CD4-positive, CD25-positive, alpha-beta regulatory T cell (primary cell): ENCODE results near the gene HEXA. TPM values are rescaled to one million over a fixed set of nuclear protein-coding genes. Genes with fewer than 3 reads are reported as not detected.

Experiments used
- ATAC-seq, 2 donors: fragments of 150-1000 bp; cut with Tn5 transposase; one replicate each; pipeline ENCODE4 v1.10.0; 2021; ENCODE audit warnings: low read depth in 2 of 2, moderate number of reproducible peaks in 2 of 2, moderate library complexity in 1 of 2
- DNase-seq, 3 donors: peaks; one replicate each; pipeline versions ENCODE4 v3.0.0 to v3.0.0-alpha.2; 2012 to 2022; ENCODE audit warnings: mixed read lengths in 1 of 3
- H3K27ac ChIP-seq: one replicate; pipeline ENCODE4 v1.7.0; 2013; ENCODE audit warnings: mild to moderate bottlenecking, low read length; ENCODE audit not compliant: insufficient read depth, poor library complexity, severe bottlenecking
- H3K27me3 ChIP-seq: one replicate; pipeline ENCODE4 v1.7.0; 2013; ENCODE audit warnings: low read length; ENCODE audit not compliant: control insufficient read depth, insufficient read depth
- H3K36me3 ChIP-seq: one replicate; pipeline ENCODE4 v1.7.0; 2013; ENCODE audit warnings: mild to moderate bottlenecking, low read length, moderate library complexity; ENCODE audit not compliant: control insufficient read depth, insufficient read depth
- H3K4me1 ChIP-seq: 2 replicates; pipeline ENCODE4 v1.7.0; 2013; ENCODE audit warnings: mild to moderate bottlenecking, low read length; ENCODE audit not compliant: insufficient read depth, control insufficient read depth, poor library complexity, severe bottlenecking
- H3K4me3 ChIP-seq: one replicate; pipeline ENCODE4 v1.7.0; 2013; ENCODE audit warnings: low read depth, mild to moderate bottlenecking, low read length, moderate library complexity
- H3K9me3 ChIP-seq, 2 experiments: 1 replicate in 1 of 2; 2 replicates in 1 of 2; pipeline ENCODE4 v1.7.0; 2013; ENCODE audit warnings: low read length in 2 of 2, mild to moderate bottlenecking in 1 of 2, moderate library complexity in 1 of 2; ENCODE audit not compliant: control insufficient read depth in 2 of 2
- H3K27ac Mint-ChIP-seq, 3 donors: one replicate each; pipeline ENCODE4 v1.8.0; 2020 to 2022; ENCODE audit warnings: mild to moderate bottlenecking in 3 of 3, mixed read lengths in 3 of 3, moderate library complexity in 2 of 3
- H3K27me3 Mint-ChIP-seq: one replicate; pipeline ENCODE4 v1.8.0; 2022; ENCODE audit warnings: mild to moderate bottlenecking, mixed read lengths
- H3K36me3 Mint-ChIP-seq: one replicate; pipeline ENCODE4 v1.8.0; 2020; ENCODE audit warnings: mixed read lengths
- H3K4me1 Mint-ChIP-seq, 4 donors: one replicate each; pipeline ENCODE4 v1.8.0; 2020 to 2022; ENCODE audit warnings: mixed read lengths in 4 of 4, mild to moderate bottlenecking in 1 of 4
- H3K4me3 Mint-ChIP-seq, 4 donors: one replicate each; pipeline ENCODE4 v1.8.0; 2020 to 2022; ENCODE audit warnings: mild to moderate bottlenecking in 4 of 4, mixed read lengths in 4 of 4, moderate library complexity in 3 of 4
- H3K9me3 Mint-ChIP-seq, 7 donors: one replicate each; pipeline ENCODE4 v1.8.0; 2020 to 2022; ENCODE audit warnings: mixed read lengths in 7 of 7, mild to moderate bottlenecking in 3 of 7, moderate library complexity in 2 of 7
- polyA plus RNA-seq, 4 donors: library from polyadenylated mRNA; unstranded; fragments of 300-500 nt; fragmentation: Illumina TruSeq; gene quantifications; one replicate each; pipeline ENCODE4 v1.2.3, GENCODE V29; 2021
- total RNA-seq: library from RNA; stranded (reverse); gene quantifications from one replicate; pipeline ENCODE4 v1.2.3, GENCODE V29; 2022

HEXA gene
- total and polyA plus RNA-seq, 5 donors from 2014 or later, result 81.9 to 97.4 (median 88.4) TPM

DNA sequence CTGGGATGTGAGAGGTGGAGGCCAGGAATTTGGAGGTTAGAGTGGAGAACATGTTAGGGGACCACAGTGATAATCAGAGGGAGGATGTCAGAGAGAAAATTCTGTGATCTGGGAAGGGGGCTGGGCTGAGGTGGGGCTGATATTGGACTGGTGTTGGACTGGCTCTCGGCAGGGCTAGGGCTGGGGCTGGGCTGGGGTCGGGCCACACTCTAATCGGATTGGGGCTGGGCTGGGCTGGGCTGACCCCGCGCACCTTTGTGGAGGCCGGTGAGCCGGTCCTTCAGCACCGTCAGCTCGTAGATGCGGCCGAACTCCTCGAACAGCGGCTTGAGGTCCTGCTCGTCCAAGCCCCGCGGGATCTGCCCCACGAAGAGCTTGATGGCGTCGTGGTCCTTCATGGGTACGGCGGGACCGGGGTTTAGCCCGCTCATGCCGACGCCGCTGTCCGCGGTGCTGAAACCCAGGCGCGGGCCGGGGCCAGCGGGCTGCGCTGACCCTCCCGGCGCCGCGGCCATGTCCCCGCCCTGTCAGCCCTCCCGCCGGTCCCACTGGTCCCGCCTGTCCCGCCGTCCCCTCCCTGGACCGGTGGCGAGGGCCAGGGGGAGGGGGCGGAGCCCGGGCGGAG, 56.3 kb downstream of the HEXA start:
- H3K27ac Mint-ChIP-seq, result peak overlapping the region in 1 of 3 donors; percentile 87
- no peak overlapping the region for H3K4me3 ChIP-seq
- peaks cover 14% of the 10 kb centered on the region for H3K27me3 Mint-ChIP-seq
- peaks cover 0 to 26% (median 18%) of the 10 kb centered on the region in 4 donors for H3K4me1 Mint-ChIP-seq
- DNase-seq, result peak; percentile 14 to 46 (median 43)
- H3K27ac ChIP-seq, result no peak overlapping the region
- H3K9me3 ChIP-seq, result peaks cover 0 to 8% of the 10 kb centered on the region in 2 experiments
- peaks cover 0 to 8% (median 5%) of the 10 kb centered on the region in 7 donors for H3K9me3 Mint-ChIP-seq
- peak overlapping the region; percentile 65 to 87 (median 75) for H3K4me3 Mint-ChIP-seq
- H3K4me1 ChIP-seq, result peaks cover 9% of the 10 kb centered on the region
- peak; percentile 25 to 37 for ATAC-seq
- H3K27me3 ChIP-seq, result no peaks in the 10 kb centered on the region
- H3K36me3 Mint-ChIP-seq, result peaks cover 3% of the 10 kb centered on the region
- H3K36me3 ChIP-seq, result no peaks in the 10 kb centered on the region

DNA sequence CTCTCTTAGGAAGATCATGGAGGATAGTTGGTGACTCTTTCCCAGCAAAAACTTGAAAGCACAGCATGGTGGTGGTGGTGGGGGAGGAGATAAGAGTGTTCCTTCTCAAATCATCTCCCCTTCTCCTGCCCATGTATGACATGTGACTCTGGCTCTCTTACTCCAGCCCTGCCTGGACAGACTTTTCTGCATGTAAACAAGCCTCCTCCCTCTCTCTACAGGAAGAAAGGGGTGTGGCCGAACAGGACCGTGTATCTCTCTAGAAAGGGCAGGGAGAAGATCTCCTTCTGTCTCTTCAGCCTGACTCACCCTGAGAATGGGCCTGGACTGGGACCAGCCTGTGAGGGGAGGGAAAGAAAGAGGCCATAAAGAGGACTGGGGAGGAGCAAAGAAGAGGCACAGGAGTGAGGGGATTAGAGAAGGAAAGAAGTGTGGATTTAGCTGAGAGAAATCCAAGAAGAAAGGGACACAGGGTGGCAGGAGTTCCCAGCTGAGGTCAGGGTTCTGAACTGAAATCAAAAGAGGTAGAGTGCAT, 57.3 kb downstream of the HEXA start:
- peak overlapping the region in 1 of 3 donors; percentile 4 for H3K27ac Mint-ChIP-seq
- ATAC-seq, result no peak
- DNase-seq, result peak in 1 of 3 donors; percentile 14
- Histone ChIP-seq H3K4me1 (peaks cover 9% of the 10 kb centered on the region), H3K36me3 (no peaks in the 10 kb centered on the region), H3K27me3 (no peaks in the 10 kb centered on the region), H3K9me3 (peaks cover 0 to 2% of the 10 kb centered on the region in 2 experiments), H3K27ac (no peak overlapping the region), H3K4me3 (no peak overlapping the region)
- H3K4me1 Mint-ChIP-seq, result peaks cover 0 to 25% (median 17%) of the 10 kb centered on the region in 4 donors
- H3K9me3 Mint-ChIP-seq, result peaks cover 0 to 5% (median 0%) of the 10 kb centered on the region in 7 donors
- H3K36me3 Mint-ChIP-seq, result no peaks in the 10 kb centered on the region
- peaks cover 14% of the 10 kb centered on the region for H3K27me3 Mint-ChIP-seq
- peak overlapping the region in 3 of 4 donors; percentile 71 to 87 (median 79) for H3K4me3 Mint-ChIP-seq

DNA sequence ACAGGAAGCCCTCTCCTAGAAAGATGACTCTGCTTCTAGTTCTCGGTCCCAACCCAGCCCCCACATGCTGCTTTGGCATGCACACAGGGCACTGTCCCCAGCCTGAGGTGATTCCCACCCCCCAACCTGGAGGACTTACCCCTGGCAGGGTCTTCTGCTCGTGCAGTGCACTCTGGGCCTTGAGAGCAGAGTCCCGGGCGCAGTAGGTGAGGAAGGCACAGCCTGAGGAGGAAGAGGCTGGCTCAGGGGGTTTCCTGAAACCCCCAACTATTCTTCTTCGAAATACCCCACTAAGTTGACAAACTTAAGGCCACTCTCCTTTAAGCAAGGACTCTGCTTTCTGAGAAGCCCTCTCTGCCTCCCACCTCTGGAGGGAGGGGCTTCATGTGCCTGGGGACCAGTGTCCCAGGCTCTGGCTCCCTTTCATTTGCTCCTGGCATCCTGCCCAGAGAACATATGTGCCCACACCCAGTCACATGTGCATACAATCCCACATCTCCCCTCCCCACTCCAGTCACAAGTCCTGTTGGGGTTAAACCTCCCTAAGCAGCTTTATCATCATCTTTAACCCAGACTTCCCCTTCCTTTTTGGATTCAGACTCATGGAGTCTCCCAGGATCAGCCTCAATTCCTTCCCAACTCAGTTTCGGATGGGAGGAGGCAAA, 60.0 kb downstream of the HEXA start:
- H3K27me3 ChIP-seq, result no peaks in the 10 kb centered on the region
- peaks cover 8% of the 10 kb centered on the region for H3K4me1 ChIP-seq
- no peak for ATAC-seq
- no peak overlapping the region for H3K27ac ChIP-seq
- Mint-ChIP-seq H3K9me3 (peaks cover 0 to 5% (median 0%) of the 10 kb centered on the region in 7 donors), H3K36me3 (no peaks in the 10 kb centered on the region), H3K27me3 (peaks cover 13% of the 10 kb centered on the region), H3K27ac (no peak overlapping the region), H3K4me3 (no peak overlapping the region), H3K4me1 (peaks cover 0 to 18% (median 15%) of the 10 kb centered on the region in 4 donors)
- DNase-seq, result no peak
- no peaks in the 10 kb centered on the region for H3K36me3 ChIP-seq
- H3K4me3 ChIP-seq, result no peak overlapping the region
- H3K9me3 ChIP-seq, result no peaks in the 10 kb centered on the region

DNA sequence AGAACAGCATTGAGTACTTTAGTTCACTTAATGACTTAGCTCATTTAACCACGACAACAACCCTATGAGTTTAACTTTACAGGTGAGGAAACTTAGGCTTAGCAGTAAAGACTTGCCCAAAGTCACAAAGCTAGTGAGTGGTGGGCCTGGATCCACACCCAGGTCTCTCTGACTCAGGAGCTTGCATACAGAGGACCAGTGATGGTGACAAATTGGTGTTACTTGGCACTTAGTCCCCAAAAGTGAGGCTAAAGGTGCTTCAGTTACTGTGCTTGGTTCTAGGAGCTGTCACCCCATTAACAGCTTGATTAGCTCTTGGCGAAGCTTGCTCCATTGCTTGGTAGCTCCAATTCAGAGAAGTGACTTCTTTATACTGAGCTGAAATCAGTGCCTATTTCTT, 61.9 kb downstream of the HEXA start:
- DNase-seq (no peak), ATAC-seq (no peak)
- H3K27me3 Mint-ChIP-seq, result peaks cover 3% of the 10 kb centered on the region
- peaks cover 0 to 2% (median 0%) of the 10 kb centered on the region in 7 donors for H3K9me3 Mint-ChIP-seq
- Histone ChIP-seq H3K27ac (no peak overlapping the region), H3K4me1 (no peaks in the 10 kb centered on the region), H3K27me3 (no peaks in the 10 kb centered on the region), H3K36me3 (no peaks in the 10 kb centered on the region), H3K9me3 (no peaks in the 10 kb centered on the region), H3K4me3 (no peak overlapping the region)
- H3K4me3 Mint-ChIP-seq, result no peak overlapping the region
- H3K36me3 Mint-ChIP-seq, result peaks cover 3% of the 10 kb centered on the region
- peaks cover 0 to 6% (median 4%) of the 10 kb centered on the region in 4 donors for H3K4me1 Mint-ChIP-seq
- no peak overlapping the region for H3K27ac Mint-ChIP-seq

DNA sequence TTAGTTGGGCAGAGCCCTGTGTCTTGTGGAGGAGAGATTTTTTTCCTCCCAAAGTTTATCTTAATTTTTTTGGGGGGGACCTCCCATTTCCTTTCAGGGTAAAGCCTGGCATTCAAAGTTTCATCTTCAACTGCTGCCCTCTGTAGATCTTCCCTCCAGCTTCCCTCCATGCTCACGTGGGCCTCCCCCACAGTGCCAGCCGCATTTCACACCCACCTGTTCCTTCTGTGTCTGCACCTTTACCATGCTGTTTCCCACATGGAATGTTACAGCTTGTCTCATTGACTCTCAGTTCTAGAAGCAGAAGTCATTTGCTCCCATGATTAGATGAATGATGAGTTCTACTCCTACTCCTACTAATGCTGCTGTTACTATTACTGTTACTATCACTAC, 62.4 kb downstream of the HEXA start:
- H3K4me3 ChIP-seq, result no peak overlapping the region
- Mint-ChIP-seq H3K27ac (no peak overlapping the region), H3K9me3 (peaks cover 0 to 2% (median 0%) of the 10 kb centered on the region in 7 donors), H3K36me3 (peaks cover 3% of the 10 kb centered on the region), H3K4me1 (peaks cover 0 to 1% (median under 1%) of the 10 kb centered on the region in 4 donors), H3K4me3 (no peak overlapping the region), H3K27me3 (no peaks in the 10 kb centered on the region)
- H3K27ac ChIP-seq, result no peak overlapping the region
- H3K9me3 ChIP-seq, result no peaks in the 10 kb centered on the region
- ATAC-seq (no peak), DNase-seq (no peak)
- H3K4me1 ChIP-seq, result no peaks in the 10 kb centered on the region
- no peaks in the 10 kb centered on the region for H3K27me3 ChIP-seq
- no peaks in the 10 kb centered on the region for H3K36me3 ChIP-seq

DNA sequence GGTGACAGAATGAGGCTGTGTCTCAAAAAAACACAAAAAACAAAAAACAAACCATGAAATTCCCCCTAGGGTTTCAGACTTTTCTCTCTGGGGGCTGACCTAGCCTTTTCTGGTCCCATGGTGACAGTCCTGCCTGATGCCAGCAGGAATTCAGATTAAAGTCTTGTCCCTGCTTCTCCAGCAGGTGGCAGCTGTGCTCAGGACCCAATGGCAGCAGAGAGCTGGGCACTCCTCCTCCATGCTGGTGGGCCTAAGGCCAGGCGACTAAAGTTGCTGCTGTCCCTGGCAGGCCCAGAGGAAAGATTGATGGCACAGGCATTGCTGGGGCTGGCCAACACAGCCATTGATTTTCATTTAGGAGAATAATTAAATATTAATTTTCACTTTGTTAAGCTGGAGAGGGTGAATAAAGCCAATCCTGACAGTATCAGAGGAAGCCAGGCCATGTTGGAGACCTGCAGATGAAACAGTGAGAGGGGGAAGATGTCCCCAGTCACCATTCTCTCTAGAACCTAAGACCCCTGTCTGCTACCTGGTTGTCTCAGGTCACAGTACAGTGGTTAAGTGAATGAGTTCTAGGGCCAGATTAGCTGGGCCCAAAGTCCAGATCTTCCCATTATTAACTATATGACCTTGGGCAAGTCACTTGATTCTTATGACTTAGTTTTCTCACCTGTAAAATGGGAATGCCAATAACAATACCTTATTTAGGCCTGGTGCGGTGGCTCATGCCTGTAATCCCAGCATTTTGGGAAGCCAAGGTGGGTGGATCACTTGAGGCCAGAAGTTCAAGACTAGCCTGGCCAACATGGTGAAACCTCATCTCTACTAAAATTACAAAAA, 63.0 kb downstream of the HEXA start:
- H3K27ac ChIP-seq, result no peak overlapping the region
- H3K36me3 ChIP-seq, result no peaks in the 10 kb centered on the region
- peak; percentile 32 to 60 (median 53) for DNase-seq
- peak; percentile 60 to 73 for ATAC-seq
- Mint-ChIP-seq H3K27ac (no peak overlapping the region), H3K36me3 (peaks cover 3% of the 10 kb centered on the region), H3K4me1 (peaks cover 0 to under 1% (median 0%) of the 10 kb centered on the region in 4 donors), H3K4me3 (no peak overlapping the region), H3K27me3 (no peaks in the 10 kb centered on the region), H3K9me3 (peaks cover 0 to 3% (median 0%) of the 10 kb centered on the region in 7 donors)
- H3K4me1 ChIP-seq, result no peaks in the 10 kb centered on the region
- H3K9me3 ChIP-seq, result no peaks in the 10 kb centered on the region
- H3K27me3 ChIP-seq, result no peaks in the 10 kb centered on the region
- no peak overlapping the region for H3K4me3 ChIP-seq

DNA sequence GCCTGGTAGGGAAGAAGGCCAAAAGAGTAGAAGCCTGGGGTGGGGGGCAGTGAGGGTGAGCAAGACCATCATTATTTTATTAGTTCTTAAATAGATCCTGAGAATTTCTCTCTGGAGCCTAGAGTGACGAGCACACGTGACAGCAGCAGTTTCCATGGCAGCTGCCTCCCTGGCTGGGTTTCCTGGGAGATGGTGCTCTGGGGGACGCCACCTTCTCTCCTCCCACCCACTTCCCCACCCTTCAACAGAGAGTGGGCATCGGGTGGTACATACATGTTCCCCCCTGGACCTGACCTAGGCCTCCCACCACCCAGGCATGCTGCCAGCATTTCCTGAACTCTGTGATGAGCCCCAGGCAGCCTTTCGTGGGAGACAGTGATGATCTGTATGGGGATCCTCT, 68.8 kb downstream of the HEXA start:
- H3K36me3 Mint-ChIP-seq, result peaks cover 8% of the 10 kb centered on the region
- H3K9me3 Mint-ChIP-seq, result peaks cover 0 to 1% (median 0%) of the 10 kb centered on the region in 7 donors
- H3K4me3 Mint-ChIP-seq, result no peak overlapping the region
- ATAC-seq (no peak), DNase-seq (no peak)
- H3K4me1 Mint-ChIP-seq, result peaks cover 0 to 9% (median 2%) of the 10 kb centered on the region in 4 donors
- Histone ChIP-seq H3K27ac (no peak overlapping the region), H3K36me3 (no peaks in the 10 kb centered on the region), H3K27me3 (no peaks in the 10 kb centered on the region), H3K9me3 (no peaks in the 10 kb centered on the region), H3K4me1 (peaks cover 4% of the 10 kb centered on the region), H3K4me3 (no peak overlapping the region)
- H3K27me3 Mint-ChIP-seq, result peaks cover 4% of the 10 kb centered on the region
- H3K27ac Mint-ChIP-seq, result peak overlapping the region in 1 of 3 donors; percentile 49
